GM18499 (cell line): ENCODE results near the gene HGFAC.
"Not testable (repeated sequence)": the region's sequence is repeated elsewhere in the genome, so short reads cannot be mapped to it uniquely, and the experiment has no call there.

Experiments used
- ATAC-seq: cut with Tn5 transposase; IDR thresholded peaks from one replicate; pipeline ENCODE4 v1.9.1; 2021; ENCODE audit warnings: moderate number of reproducible peaks; ENCODE audit not compliant: insufficient read depth, unreplicated experiment

The HGFAC gene

GRCh38 chr4:3439391-3439790, 2.4 kb upstream of the HGFAC start:
- no peak for ATAC-seq

- ATAC-seq, result no peak
Measured at GRCh38 chr4:3440011-3440410, 1.8 kb upstream of the HGFAC start.

- ATAC-seq, result no peak
Measured at GRCh38 chr4:3440979-3441500, 728 bp upstream of the HGFAC start.

GRCh38 chr4:3442460-3442958, 741 bp downstream of the HGFAC start:
- ATAC-seq, result no peak

- ATAC-seq, result no peak
Measured at GRCh38 chr4:3442959-3443749, 1.4 kb downstream of the HGFAC start.

- no peak for ATAC-seq
Measured at GRCh38 chr4:3443750-3444309, 2.1 kb downstream of the HGFAC start.

- no peak for ATAC-seq
Measured at GRCh38 chr4:3444351-3445110, 2.8 kb downstream of the HGFAC start.

- ATAC-seq, result no peak
Measured at GRCh38 chr4:3445111-3445820, 3.5 kb downstream of the HGFAC start.

- ATAC-seq, result no peak
Measured at GRCh38 chr4:3445829-3446545, 4.2 kb downstream of the HGFAC start.

GRCh38 chr4:3446631-3447320, 5.0 kb downstream of the HGFAC start:
- ATAC-seq, result no peak

- ATAC-seq, result no peak
Measured at GRCh38 chr4:3447431-3448395, 5.9 kb downstream of the HGFAC start.

GRCh38 chr4:3449047-3449573, 7.3 kb downstream of the HGFAC start:
- ATAC-seq, result no peak

- no peak for ATAC-seq
Measured at GRCh38 chr4:3449574-3450534, 8.1 kb downstream of the HGFAC start.

GRCh38 chr4:3450643-3451042, 8.9 kb downstream of the HGFAC start:
- ATAC-seq, result no peak

- no peak for ATAC-seq
Measured at GRCh38 chr4:3451956-3452355, 10.2 kb downstream of the HGFAC start.

- ATAC-seq, result no peak
Measured at GRCh38 chr4:3452376-3452775, 10.6 kb downstream of the HGFAC start.

GRCh38 chr4:3455596-3455995, 13.8 kb downstream of the HGFAC start:
- ATAC-seq, result not testable (repeated sequence)
